ENCODE measurements around the gene CPLX3.

DNA sequence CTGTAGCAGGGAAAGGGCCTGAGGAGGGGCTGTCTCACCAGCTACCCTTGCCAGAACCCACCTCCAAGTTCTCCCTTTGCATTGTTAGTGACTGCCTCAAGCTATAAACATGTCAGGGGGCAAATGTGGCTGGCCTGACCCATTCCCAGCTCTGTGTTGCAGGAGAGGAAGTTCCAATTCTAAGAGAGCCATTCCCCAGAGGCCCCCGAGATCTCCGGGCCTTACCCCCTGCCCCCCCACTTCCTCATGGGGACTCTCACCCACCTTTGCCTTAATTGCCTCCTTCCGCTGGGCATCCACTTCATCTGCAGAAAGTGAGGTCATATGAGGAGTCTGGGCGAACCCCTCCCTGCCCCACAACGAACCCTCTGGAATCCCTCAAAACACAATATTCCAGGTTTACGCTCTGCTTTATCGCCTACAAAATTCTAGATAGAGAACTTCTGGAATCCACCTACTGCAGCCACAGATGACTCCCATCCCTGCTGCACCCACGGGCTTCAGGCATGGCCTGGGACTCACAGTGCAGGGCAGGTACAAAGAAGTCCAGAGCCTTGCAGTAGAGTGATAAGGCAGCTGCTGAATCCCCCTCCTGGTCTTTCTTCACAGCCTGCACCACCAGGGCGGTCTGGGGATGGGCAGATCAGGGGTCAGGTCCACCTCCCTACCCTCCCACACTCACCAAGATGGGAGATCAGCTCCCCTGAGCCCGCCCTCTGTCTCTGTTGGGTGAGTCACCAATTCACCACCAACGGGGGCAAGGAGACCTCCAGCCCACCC, 12.5 kb downstream of the CPLX3 start:
- TF ChIP-seq, protein P1, sequence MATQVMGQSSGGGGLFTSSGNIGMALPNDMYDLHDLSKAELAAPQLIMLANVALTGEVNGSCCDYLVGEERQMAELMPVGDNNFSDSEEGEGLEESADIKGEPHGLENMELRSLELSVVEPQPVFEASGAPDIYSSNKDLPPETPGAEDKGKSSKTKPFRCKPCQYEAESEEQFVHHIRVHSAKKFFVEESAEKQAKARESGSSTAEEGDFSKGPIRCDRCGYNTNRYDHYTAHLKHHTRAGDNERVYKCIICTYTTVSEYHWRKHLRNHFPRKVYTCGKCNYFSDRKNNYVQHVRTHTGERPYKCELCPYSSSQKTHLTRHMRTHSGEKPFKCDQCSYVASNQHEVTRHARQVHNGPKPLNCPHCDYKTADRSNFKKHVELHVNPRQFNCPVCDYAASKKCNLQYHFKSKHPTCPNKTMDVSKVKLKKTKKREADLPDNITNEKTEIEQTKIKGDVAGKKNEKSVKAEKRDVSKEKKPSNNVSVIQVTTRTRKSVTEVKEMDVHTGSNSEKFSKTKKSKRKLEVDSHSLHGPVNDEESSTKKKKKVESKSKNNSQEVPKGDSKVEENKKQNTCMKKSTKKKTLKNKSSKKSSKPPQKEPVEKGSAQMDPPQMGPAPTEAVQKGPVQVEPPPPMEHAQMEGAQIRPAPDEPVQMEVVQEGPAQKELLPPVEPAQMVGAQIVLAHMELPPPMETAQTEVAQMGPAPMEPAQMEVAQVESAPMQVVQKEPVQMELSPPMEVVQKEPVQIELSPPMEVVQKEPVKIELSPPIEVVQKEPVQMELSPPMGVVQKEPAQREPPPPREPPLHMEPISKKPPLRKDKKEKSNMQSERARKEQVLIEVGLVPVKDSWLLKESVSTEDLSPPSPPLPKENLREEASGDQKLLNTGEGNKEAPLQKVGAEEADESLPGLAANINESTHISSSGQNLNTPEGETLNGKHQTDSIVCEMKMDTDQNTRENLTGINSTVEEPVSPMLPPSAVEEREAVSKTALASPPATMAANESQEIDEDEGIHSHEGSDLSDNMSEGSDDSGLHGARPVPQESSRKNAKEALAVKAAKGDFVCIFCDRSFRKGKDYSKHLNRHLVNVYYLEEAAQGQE (IDR thresholded peaks at IDR 0.05; ENCODE audit: borderline replicate concordance) = no peak
- TF ChIP-seq, protein P2, sequence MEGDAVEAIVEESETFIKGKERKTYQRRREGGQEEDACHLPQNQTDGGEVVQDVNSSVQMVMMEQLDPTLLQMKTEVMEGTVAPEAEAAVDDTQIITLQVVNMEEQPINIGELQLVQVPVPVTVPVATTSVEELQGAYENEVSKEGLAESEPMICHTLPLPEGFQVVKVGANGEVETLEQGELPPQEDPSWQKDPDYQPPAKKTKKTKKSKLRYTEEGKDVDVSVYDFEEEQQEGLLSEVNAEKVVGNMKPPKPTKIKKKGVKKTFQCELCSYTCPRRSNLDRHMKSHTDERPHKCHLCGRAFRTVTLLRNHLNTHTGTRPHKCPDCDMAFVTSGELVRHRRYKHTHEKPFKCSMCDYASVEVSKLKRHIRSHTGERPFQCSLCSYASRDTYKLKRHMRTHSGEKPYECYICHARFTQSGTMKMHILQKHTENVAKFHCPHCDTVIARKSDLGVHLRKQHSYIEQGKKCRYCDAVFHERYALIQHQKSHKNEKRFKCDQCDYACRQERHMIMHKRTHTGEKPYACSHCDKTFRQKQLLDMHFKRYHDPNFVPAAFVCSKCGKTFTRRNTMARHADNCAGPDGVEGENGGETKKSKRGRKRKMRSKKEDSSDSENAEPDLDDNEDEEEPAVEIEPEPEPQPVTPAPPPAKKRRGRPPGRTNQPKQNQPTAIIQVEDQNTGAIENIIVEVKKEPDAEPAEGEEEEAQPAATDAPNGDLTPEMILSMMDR (IDR thresholded peaks at IDR 0.05; ENCODE audit: poor library complexity, severe bottlenecking) = no peak
- TF ChIP-seq EP300 (conservative IDR thresholded peaks at IDR 0.05; ENCODE audit: poor library complexity, severe bottlenecking) (no peak), MXI1 (conservative IDR thresholded peaks at IDR 0.05; ENCODE audit: poor library complexity, severe bottlenecking) (no peak)
